Activated CD8-positive, alpha-beta memory T cell treated with anti-CD3 and anti-CD28 coated beads, Interleukin-2, amount 50 U/mL, for 24 hours (primary cell): ENCODE measurements around the gene FOXN4.

Source experiments
- DNase-seq: peaks from one replicate; pipeline ENCODE4 v3.0.0-alpha.2; 2020; ENCODE audit errors: extremely low read depth

FOXN4 gene

GRCh38 chr12:109305547-109305946 is 3.5 kb downstream of the FOXN4 start:
- DNase-seq: no peak

DNA sequence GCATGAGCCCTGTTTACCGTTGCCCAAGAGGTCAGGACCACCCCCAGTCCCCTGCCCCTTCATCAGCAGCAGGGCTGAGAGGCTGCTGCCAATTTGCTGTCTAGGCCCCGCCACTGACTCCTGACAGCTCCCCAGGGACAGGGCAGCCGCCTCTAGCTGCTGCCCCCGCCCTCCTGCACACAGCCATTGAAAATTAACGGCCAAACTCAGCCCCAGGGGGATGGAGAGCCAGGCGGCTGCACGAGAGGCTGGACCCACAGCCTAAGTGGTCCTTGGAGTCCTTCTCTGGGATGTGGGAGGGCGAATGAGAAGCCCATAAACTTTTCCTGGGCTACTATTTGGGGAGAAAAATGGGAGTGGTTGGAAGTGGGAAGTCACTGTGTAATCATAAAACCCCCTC is 4.6 kb downstream of the FOXN4 start:
- no peak for DNase-seq

- DNase-seq: no peak
Measured at GRCh38 chr12:109302770-109303169, 6.3 kb downstream of the FOXN4 start.

- DNase-seq: no peak
Measured at GRCh38 chr12:109302358-109302757, 6.7 kb downstream of the FOXN4 start.

GRCh38 chr12:109301643-109302168 is 7.4 kb downstream of the FOXN4 start:
- DNase-seq: no peak

- DNase-seq: no peak
Measured at GRCh38 chr12:109299849-109300248, 9.2 kb downstream of the FOXN4 start.

DNA sequence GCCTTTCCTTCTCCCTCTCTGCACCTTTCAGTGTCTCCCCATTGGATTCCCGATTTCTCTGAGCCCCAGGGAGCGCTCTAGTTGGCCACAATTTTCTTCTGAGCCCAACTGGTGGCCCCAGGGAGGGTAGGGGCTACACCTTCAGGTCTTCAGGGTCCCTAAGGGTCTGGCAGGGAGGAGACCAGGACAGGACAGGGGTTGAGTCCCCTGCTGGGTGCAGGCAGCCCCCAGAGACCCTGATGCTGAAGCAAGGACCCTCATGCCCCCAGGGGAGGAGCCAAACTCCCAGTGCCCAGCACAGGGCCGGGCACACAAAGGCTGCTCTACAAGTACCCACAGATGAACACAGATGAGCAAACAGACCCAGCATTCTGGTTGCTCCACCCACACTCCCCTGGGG is 12.7 kb downstream of the FOXN4 start:
- DNase-seq: no peak

GRCh38 chr12:109295764-109296425 is 13.2 kb downstream of the FOXN4 start:
- DNase-seq: no peak

DNA sequence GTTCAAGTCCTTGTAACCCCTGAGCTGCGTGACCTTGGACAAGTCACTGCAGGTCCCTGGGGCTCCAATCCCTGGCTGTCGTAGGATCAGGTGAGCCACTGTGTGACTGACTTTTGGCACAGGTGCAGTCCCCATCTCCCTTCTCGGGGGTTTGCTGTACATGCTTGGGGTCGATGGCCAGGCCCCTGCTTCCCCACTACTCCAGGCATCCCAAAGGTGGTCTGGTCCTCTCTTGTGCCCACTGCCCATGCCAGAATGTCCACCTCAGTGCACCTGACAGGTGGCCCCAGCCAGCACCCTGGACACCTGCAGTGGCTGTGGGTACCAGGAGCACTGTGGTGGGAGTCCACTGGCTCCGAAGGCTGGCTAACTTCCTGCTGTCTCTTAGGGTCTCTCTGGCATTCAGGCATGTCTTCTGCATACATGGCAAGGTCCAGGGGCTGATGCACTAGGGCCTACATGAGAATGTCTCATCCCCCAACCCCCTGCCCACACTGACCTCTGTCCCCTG is 14.7 kb downstream of the FOXN4 start:
- no peak for DNase-seq

DNA sequence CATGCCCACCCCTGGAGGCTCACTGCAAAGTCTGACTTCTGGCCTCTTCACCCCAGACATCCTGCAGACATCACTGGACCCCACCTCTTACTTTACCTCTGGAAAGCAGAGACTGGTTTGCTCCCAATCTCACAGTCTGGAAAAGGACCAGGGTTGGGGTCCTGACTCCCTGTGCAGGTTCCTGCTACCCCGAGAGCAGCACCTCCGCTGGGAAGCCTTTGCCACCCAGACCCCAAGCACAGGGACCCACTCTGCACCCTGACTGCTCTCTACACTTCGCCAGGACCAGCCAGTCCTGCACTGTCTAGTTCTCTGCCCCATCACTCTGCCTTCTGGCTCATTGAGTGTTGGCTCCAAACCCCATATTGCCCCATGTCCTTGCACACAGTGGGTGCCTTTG is 16.0 kb downstream of the FOXN4 start:
- no peak for DNase-seq

DNA sequence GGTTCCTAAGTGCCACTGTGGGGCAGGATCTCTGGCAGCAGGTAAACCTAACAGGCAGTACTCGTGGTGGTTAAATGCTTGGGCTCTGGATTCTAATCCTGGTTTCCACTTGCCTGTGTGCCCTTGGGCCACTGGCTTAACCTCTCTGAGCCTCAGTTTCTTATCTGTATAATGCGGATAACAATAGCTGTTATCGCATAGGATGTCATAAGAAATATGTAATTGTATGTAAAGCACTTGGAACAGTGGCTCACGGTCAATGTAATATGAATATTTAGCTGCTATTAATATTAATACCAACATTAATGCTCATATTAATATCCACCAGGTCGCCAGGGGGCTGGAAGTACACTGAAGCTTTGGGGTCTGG is 16.8 kb downstream of the FOXN4 start:
- DNase-seq: no peak

- no peak for DNase-seq
Measured at GRCh38 chr12:109291521-109292341, 17.4 kb downstream of the FOXN4 start.

GRCh38 chr12:109291117-109291516 is 18.0 kb downstream of the FOXN4 start:
- no peak for DNase-seq

DNA sequence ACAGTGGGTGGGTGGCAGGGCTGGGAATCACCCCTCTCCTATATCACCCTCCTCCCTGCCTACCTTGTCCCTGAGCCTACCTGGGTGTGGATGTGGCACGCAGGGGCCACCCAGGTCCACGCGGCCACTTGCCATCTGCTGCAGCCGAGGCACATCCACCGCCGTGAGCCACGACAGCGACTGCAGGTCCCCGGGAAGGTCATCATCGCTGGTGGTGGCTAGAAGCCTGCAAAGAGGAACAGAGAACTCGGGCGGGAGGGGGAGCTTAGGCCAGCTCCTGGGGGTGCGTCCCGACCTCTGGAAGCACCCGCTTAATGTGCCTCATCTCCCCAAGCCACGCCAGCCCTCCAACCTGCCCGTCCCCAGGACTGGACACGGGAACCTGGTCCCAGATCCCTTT is 19.0 kb downstream of the FOXN4 start:
- no peak for DNase-seq

GRCh38 chr12:109289551-109289950 is 19.5 kb downstream of the FOXN4 start:
- DNase-seq: no peak

DNA sequence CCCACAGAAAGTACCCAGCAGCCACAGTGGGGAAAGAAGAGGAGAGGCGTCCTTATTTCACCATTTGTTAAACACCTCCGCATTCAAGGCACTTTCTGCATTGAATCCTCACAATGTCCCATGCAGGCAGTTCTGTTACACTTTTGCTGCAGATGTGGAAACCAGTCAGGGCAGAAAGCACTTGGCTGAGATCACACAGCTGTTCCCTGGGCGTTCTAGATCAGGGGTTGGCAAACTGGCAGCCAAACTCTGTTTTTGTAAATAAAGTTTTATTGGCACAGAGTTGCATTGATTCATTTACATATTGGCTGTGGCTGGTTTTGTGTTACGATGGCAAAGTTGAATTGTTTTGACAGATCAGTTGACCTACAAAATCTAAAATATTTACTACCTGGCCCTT is 20.1 kb downstream of the FOXN4 start:
- DNase-seq: no peak

GRCh38 chr12:109288571-109288970 is 20.5 kb downstream of the FOXN4 start:
- no peak for DNase-seq

DNA sequence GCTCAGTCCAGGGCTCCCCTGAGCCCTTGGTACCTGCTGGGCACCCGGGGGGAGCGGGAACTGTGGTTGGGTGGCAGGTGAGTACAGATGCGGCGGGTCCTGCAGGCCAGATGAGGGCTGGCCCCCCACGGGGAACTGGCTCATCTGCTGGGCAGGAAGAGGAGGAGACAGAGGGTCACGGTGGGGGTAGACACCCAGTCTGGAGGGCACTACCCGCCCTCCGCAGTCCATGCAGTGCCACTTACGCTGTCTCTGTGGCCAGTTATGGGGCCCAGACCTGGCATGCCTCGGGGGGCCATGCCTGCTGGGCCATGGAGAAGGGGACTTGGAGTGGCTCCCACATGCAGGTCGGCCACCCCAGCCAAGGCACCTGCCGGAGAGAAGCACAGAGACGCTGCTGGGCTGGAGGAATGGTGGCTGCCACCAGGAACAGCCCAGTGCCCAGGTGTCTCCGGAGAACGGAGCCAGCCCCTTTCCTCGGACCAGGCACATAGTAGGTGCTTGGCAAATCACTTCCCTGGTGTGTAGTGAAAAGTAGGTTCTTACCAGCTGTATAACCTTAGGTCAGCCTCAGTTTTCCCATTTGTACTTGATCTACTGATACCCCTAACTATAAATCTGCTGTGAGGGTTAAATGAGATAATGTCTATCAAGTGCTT is 21.1 kb downstream of the FOXN4 start:
- no peak for DNase-seq

DNA sequence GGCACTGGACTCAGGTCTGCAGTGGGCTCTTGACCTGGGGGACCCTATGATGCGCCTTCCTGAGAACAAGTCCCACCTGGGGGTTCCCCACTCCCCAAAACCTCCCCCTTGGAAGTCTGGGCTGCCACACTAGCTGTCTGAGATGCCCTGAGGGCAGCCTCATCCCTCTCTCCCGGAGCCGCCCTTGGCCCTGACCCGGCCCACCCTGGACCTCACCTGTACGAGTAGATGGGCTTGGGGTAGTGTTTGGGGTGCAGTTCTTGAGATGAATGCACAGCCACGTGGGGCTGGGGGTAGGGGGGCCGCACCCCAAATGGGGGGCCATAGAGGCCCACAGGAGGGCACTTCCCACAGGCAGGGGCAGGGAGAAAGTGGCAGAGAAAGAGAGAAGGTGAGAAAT is 21.9 kb downstream of the FOXN4 start:
- DNase-seq: no peak

GRCh38 chr12:109286652-109287051 is 22.4 kb downstream of the FOXN4 start:
- no peak for DNase-seq

DNA sequence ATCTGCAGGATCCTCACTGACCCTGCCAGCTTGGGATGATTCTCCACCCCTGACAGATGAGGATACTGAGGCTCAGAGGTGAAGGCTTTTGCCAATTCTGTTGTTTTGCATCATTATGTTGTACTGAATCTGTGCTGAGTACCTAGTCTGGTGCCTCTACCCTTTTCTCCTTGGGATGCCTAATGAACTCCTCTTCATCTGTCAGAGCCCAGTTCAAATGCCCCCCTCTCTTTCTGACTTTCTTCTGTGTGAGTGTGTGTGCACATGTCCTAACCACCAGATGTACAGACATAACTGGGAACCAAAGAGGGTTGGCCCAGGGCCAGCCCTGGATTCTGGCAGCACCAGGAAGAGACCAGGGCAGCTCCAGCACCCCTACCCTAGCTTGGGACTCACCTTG is 22.8 kb downstream of the FOXN4 start:
- DNase-seq: no peak

GRCh38 chr12:109284392-109284791 is 24.7 kb downstream of the FOXN4 start:
- DNase-seq: no peak

DNA sequence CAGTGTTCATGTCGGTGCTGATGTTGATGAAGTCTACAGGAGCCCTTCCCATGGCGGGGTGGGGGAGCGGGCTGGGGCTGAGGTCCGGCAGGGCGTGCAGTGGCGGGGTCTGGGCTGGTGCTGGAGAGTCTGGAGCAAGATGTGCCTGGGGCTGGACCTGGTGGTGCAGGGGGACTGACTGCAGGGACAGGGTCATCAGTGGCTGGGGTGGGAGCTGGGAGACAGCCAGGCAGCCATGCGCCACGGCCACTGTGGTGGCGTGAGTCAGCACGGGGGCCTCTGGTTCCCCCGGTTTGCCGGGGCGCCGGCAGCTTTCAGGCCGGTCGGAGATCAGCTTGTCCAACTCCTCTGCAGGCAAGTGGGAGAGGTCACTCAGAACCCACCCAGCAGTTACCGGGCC is 27.6 kb downstream of the FOXN4 start:
- DNase-seq: no peak
